NCI-H2107 (cell line): Measurements from ENCODE around the gene ERAP2.
"Not testable (repeated sequence)": the region's sequence is repeated elsewhere in the genome, so short reads cannot be mapped to it uniquely, and the experiment has no call there.

Experiments
- DNase-seq: peaks from one replicate; lab custom pipeline; 2025; lab: John Stamatoyannopoulos, UW

ERAP2 gene

GRCh38 chr5:96876292-96876850 lies at the start of gene ERAP2:
Gene ERAP2, plus strand, starts transcription at chr5:96876500. Its CDS starts 3,186 bp downstream, at chr5:96879686.
- no peak for DNase-seq

- no peak for DNase-seq
Observed at GRCh38 chr5:96829297-96829696, 47.0 kb upstream of the ERAP2 start.

- DNase-seq: no peak
Observed at GRCh38 chr5:96834016-96834415, 42.3 kb upstream of the ERAP2 start.

- DNase-seq: no peak
Observed at GRCh38 chr5:96835791-96836191, 40.5 kb upstream of the ERAP2 start.

DNA sequence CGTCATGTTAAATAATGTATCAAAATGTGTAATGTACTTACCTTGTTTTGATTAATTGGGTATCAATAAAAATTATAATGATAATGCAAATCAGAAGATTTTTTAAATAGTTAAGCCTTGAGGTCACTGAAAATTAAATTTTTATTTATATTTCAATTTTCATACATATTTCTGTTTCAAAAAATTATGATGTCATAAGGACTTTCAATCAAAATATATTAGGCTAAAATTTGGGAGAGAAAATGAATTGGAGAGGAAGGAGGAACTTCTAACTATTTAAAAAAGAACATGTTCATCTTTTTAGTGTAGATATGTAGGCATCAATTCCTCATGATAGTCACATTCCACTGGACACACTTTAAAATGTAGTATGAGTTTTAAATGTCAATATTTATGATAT lies 39.5 kb upstream of the ERAP2 start:
- DNase-seq: no peak

GRCh38 chr5:96837303-96837702 lies 39.0 kb upstream of the ERAP2 start:
- DNase-seq: no peak

GRCh38 chr5:96838201-96839070 lies 37.9 kb upstream of the ERAP2 start:
- no peak for DNase-seq

DNA sequence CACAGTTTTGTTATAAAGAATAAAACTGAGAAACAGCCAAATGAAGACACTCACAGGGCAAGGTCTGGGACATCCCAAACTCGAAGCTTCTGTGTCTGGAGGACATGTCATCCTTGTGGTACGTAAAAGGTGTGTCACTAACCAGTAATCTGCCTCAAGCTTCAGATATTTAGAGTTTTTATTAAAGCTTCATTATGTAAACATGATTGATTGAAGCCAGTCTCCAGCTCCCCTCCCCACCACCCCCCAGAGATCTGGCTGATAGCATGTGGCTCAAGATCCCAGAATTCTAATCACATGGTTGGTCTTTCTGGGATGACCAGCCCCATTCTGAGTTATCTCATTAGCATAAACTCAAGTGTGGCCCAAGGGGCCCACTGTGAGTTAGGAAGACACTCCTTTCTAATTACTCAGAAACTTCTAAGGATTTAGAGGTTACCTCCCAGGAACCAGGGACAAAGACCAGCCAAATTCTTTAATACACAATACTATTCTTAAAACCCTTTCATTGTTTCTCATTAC lies 37.2 kb upstream of the ERAP2 start:
- DNase-seq: no peak

GRCh38 chr5:96841931-96842330 lies 34.4 kb upstream of the ERAP2 start:
- not testable (repeated sequence) for DNase-seq

DNA sequence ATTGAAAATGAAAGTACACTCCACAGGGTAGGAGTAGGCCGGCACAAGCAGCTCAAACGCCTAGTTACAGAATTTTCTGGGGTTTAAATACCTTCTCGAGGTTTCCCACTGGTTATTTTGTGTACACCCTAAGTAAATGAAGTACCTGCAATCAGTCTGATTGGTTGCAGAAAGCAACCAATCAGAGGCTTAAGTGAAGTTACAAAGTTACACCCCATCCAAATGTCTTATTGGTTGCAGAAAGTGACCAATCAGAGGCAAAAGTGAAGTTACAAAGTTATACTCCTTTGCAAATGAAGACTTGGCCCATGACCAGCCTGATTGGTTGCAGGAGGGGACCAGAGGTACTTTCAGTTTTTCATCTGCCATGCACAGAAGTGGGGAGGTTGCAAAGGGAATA lies 33.2 kb upstream of the ERAP2 start:
- DNase-seq: no peak

GRCh38 chr5:96844481-96844990 lies 31.8 kb upstream of the ERAP2 start:
- DNase-seq: no peak

DNA sequence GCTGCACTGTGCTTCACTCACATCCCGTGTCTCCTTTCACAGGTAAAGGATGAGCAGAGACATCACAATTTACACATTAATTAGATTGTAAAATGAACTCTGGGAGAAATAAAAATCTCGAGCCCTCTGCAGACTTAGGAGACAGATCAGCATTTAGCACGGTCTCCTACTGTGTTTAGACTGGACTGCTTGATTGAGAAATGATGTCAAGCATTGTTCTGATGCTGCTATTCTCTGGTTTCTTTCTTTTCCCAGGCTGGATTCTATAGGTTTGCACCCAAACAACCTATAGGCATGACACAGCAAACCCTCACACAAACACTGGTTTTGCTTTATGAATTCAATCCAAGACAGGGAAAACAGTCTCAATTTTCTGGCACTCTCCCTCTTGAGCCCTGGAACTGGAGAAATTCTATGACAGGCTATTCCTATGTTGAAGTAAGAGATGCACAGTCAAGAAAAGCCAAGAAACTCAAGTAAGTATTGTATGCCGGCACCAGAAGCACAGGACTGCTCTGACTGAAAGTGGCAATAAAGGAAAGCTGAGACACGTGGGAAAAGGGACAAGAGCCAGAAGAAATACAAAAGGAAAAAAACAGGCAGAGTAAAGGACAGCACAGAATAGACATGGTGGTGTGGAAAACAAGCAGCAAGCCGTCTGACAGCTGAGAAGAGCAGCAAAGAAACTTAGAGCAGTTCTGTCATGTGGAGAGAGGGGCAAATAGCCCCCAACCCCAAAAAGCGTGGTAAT lies 24.8 kb upstream of the ERAP2 start:
- no peak for DNase-seq

GRCh38 chr5:96852759-96853158 lies 23.5 kb upstream of the ERAP2 start:
- no peak for DNase-seq

DNA sequence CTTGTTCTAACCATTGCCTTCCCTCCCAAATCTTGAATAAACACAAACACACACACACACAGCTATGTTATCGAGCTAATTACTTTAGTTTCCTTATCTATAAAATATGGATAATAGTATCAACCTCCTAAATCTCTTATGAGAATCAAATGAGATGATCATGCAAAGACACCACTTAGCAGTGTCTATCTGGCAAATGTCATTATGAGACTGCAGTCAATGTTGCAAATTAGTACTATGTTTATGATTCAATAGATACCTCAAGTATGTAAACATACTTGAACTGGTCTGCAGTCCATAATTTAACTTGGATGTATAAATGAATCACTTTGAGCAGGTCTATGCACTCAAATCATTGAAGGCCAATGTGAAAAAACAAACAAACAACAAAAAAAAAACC lies 22.2 kb upstream of the ERAP2 start:
- DNase-seq: no peak

DNA sequence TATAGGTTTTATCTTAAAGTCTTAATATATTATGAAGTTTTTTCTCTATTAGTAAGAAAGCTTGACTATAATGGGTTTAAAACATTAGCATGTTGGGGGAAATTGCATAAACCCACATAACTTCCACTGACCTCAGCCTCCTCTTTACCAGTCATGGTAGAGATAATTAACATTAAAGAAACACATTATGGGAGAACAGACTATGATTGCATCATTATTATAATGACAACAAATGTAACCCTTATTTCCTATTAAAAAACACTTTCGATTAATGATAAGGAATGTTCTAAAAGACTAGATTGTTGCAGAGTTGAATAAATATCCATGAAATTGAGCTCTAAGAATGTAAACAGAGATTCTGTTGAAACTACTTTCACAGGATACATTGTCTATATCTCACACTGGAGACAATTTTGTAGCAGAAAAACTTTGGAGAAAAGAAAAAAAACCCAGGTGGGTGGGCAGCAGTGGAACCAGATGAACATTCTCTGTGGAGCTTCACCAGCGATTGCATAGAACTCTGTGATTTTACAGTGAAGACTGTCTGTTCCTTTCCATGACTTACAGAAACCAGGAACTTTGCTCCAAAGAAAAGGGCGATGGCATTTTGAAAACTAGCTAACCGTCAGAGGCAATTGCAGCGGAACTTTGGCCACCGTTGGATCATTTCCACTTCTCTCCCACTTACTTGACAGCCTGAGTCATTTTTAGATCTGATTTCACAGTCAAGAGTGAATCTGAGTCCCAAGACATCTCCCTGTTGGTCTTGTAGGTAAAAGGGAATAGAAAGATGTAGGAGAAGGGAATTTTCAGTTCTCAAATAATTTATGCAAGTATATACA lies 21.0 kb upstream of the ERAP2 start:
- no peak for DNase-seq

- DNase-seq: no peak
Observed at GRCh38 chr5:96856371-96856770, 19.9 kb upstream of the ERAP2 start.

GRCh38 chr5:96857454-96857853 lies 18.8 kb upstream of the ERAP2 start:
- DNase-seq: no peak

GRCh38 chr5:96857924-96858323 lies 18.4 kb upstream of the ERAP2 start:
- no peak for DNase-seq

DNA sequence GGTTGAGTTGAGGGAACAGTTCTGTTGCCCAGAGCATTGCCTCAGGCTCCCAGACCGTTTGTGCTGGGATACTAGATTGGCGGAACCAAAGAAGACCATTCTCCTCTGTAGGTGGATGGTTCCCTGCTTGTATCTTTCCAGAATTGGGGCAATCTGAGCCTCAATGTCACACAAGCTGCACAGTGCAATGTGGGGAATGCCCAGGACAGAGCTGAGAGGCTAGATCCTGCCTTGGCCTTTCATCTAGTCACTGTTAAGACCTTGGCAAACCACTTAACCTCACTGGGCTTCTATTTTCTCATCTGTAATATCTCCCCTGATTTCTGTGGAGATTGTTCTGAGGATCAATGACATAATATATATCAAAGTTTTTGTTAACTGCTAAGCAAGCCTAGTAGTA lies 16.9 kb upstream of the ERAP2 start:
- DNase-seq: no peak

- peak; percentile 53 for DNase-seq
Observed at GRCh38 chr5:96861076-96861475, 15.2 kb upstream of the ERAP2 start.

GRCh38 chr5:96863114-96863513 lies 13.2 kb upstream of the ERAP2 start:
- DNase-seq: no peak
